GM23248 (cell line): ENCODE results near the gene MORN1.
"Not testable (repeated sequence)": the region's sequence is repeated elsewhere in the genome, so short reads cannot be mapped to it uniquely, and the experiment has no call there.

Experiments used
- EZH2 ChIP-seq: fragments of 200-600 bp; sonication (generic); IDR thresholded peaks from 2 replicates; pipeline ENCODE4 v1.6.1; 2018; ENCODE audit warnings: antibody characterized with exemption, mild to moderate bottlenecking; ENCODE audit not compliant: insufficient read depth, poor library complexity, severe bottlenecking
- EZH2phosphoT487 ChIP-seq: fragments of 200-600 bp; sonication (generic); IDR thresholded peaks from 2 replicates; pipeline ENCODE4 v1.6.1; 2018; ENCODE audit warnings: antibody characterized with exemption, moderate library complexity, mild to moderate bottlenecking, low read depth; ENCODE audit not compliant: insufficient read depth

DNA sequence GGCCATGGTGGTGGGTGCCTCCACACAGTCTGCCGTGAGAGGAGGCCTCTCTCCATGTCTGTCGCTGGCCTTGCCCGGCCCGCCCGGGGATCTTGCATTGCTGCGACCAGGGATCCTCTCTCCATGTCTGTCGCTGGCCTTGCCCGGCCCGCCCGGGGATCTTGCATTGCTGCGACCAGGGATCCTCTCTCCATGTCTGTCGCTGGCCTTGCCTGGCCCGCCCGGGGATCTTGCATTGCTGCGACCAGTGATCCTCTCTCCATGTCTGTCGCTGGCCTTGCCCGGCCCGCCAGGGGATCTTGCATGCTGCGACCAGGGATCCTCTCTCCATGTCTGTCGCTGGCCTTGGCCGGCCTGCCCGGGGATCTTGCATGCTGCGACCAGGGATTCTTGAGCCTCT, 49.0 kb upstream of the MORN1 start:
- not testable (repeated sequence) for TF ChIP-seq EZH2phosphoT487, EZH2
